Upper lobe of right lung (tissue), 1 donor: ENCODE results near the gene CHCHD10. TPM values are rescaled to one million over a fixed set of nuclear protein-coding genes. Genes with fewer than 3 reads are reported as not detected.

Experiments used
- ATAC-seq: fragments of 200-7000 bp; cut with Tn5 transposase; one replicate; pipeline ENCODE4 v1.9.1; 2020; ENCODE audit warnings: mild to moderate bottlenecking, moderate library complexity
- DNase-seq: peaks from one replicate; pipeline ENCODE4 v3.0.0-alpha.2; 2020
- H3K27ac ChIP-seq: fragments of 200-600 bp; one replicate; pipeline ENCODE4 v1.8.0; 2022
- H3K27me3 ChIP-seq: fragments of 200-600 bp; one replicate; pipeline ENCODE4 v1.8.0; 2022; ENCODE audit warnings: mild to moderate bottlenecking
- H3K36me3 ChIP-seq: fragments of 200-600 bp; one replicate; pipeline ENCODE4 v1.8.0; 2022
- H3K4me1 ChIP-seq: fragments of 200-600 bp; one replicate; pipeline ENCODE4 v1.8.0; 2022
- H3K4me3 ChIP-seq: fragments of 200-600 bp; one replicate; pipeline ENCODE4 v1.8.0; 2022; ENCODE audit warnings: mild to moderate bottlenecking
- H3K9me3 ChIP-seq: fragments of 200-600 bp; one replicate; pipeline ENCODE4 v1.8.0; 2022
- CTCF ChIP-seq: fragments of 200-600 bp; IDR thresholded peaks from one replicate; pipeline ENCODE4 v1.8.0; 2022; ENCODE audit warnings: antibody characterized with exemption
- intact Hi-C: fragments of 100-400 bp; cut with DNase I; formaldehyde crosslinking; loops from one replicate; pipeline ENCODE4 v1.11.0; 2022
- total RNA-seq: library from RNA; stranded (reverse); fragmentation: NEBNext Ultra II Directional; extraction: Animal tissue kit (Norgen Biotek cat#: 25700); gene quantifications from one replicate; pipeline ENCODE4 v1.2.1, GENCODE V29; 2021
- donor health status: DM: no; HTN: yes; CAD: no; lungs with severe emphysema.

The CHCHD10 gene
- total RNA-seq, 1 donor from 2014 or later = 102 TPM

DNA sequence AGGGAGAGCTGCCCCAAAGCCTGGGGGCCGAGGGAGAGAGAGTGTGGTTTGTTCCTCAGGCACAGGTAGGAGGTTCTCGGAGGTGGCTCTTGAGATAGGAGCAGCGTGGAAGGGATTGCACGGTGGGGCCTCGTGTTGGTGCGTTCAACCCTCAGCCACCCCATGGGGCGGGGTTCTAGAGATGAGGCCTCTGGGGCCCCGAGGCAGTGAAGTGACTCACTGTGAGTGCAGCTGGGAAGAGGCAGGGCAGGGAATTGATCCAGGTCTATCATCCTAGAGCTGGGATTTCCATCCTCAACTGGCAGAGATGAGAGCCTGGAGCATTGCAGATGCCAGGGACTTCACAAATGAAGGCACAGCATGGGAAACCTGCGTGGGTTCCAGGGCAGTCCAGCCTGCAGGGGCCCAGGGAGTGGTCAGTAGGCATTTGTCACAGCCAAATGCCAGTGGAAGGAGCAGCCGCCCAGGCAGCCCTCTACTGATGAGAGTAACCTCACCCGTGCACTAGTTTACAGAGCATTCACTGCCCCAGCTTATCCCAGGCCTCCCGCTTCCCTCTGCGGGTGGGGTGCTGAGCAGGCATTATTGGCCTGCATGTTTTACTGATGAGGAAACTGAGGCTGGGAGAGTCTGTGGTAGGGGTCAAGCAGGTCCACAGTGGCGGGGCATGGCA is 13.9 kb upstream of the CHCHD10 start:
- Histone ChIP-seq H3K27me3 (no peaks in the 10 kb centered on the region), H3K4me1 (peaks cover 7% of the 10 kb centered on the region), H3K27ac (no peak overlapping the region), H3K4me3 (no peak overlapping the region), H3K36me3 (no peaks in the 10 kb centered on the region), H3K9me3 (no peaks in the 10 kb centered on the region)
- ATAC-seq (no peak), DNase-seq (no peak)
- intact Hi-C loops = no loop called here
- TF ChIP-seq CTCF = no peak

DNA sequence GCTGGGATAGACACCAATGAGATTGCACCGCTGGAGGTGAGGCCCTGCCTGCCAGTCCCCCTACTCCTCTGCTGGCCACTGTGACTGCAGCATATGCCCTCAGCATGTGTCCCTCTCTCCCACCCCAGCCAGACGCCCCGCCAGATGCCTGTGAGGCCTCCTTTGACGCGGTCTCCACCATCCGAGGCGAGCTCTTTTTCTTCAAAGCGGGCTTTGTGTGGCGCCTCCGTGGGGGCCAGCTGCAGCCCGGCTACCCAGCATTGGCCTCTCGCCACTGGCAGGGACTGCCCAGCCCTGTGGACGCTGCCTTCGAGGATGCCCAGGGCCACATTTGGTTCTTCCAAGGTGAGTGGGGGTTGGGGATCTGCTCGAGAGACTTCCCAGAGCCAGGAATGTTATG is 13.3 kb upstream of the CHCHD10 start:
- H3K9me3 ChIP-seq = no peaks in the 10 kb centered on the region
- peaks cover 1% of the 10 kb centered on the region for H3K4me1 ChIP-seq
- no peaks in the 10 kb centered on the region for H3K27me3 ChIP-seq
- DNase-seq (no peak), ATAC-seq (no peak)
- intact Hi-C loops = no loop called here
- no peak for TF ChIP-seq CTCF
- H3K27ac ChIP-seq = no peak overlapping the region
- no peaks in the 10 kb centered on the region for H3K36me3 ChIP-seq
- H3K4me3 ChIP-seq = no peak overlapping the region

GRCh38 chr22:23780146-23780748 is 12.5 kb upstream of the CHCHD10 start:
- Histone ChIP-seq H3K4me3 (no peak overlapping the region), H3K36me3 (no peaks in the 10 kb centered on the region), H3K4me1 (no peaks in the 10 kb centered on the region), H3K9me3 (no peaks in the 10 kb centered on the region), H3K27me3 (no peaks in the 10 kb centered on the region), H3K27ac (no peak overlapping the region)
- TF ChIP-seq CTCF = no peak
- intact Hi-C loops = no loop called here
- no peak for DNase-seq
- ATAC-seq = no peak

DNA sequence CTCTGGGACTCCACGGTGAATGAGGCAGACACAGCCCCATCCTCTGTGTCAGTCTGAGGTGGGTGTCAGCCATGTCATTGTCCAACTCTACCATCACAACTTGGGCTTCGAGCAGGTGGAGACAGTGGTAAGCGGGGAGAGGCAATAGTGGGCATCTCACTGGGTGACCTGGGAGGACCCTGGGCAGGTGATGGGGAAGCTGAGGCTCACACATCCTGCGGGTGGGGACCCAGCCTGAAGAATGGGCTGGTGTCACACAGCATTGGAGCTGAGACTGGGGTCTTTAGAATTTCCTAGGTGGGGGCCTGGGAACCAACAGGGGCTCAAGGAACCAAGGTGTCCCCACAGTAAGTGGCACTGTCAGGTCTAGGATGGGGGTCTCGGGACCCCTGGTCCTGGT is 12.0 kb upstream of the CHCHD10 start:
- Histone ChIP-seq H3K36me3 (no peaks in the 10 kb centered on the region), H3K27me3 (no peaks in the 10 kb centered on the region), H3K4me1 (no peaks in the 10 kb centered on the region), H3K9me3 (no peaks in the 10 kb centered on the region), H3K27ac (no peak overlapping the region), H3K4me3 (no peak overlapping the region)
- no peak for ATAC-seq
- TF ChIP-seq CTCF = no peak
- intact Hi-C loops = loop anchor here (10.0 kb wide), 1 partner anchor 65 kb away; no protein-coding TSS in a partner anchor
- no peak for DNase-seq

GRCh38 chr22:23779083-23779482 is 11.3 kb upstream of the CHCHD10 start:
- no peaks in the 10 kb centered on the region for H3K9me3 ChIP-seq
- H3K4me1 ChIP-seq = no peaks in the 10 kb centered on the region
- ATAC-seq (no peak), DNase-seq (no peak)
- no peak overlapping the region for H3K27ac ChIP-seq
- TF ChIP-seq CTCF = no peak
- H3K4me3 ChIP-seq = no peak overlapping the region
- no peaks in the 10 kb centered on the region for H3K27me3 ChIP-seq
- intact Hi-C loops = loop anchor here (10.0 kb wide), 1 partner anchor 66 kb away; no protein-coding TSS in a partner anchor
- H3K36me3 ChIP-seq = no peaks in the 10 kb centered on the region
